OCI-LY3 (cell line): ENCODE results near the gene CACNA2D3.

Experiments used
- H2AFZ ChIP-seq: fragments of 200-600, 300-600 bp; shearing (Covaris generic); 2 replicates; pipeline ENCODE4 v1.6.0; 2014; ENCODE audit warnings: antibody characterized with exemption, low read depth, low read length
- H3K27ac ChIP-seq: fragments of 200-600, 300-600 bp; sonication (generic); 2 replicates; pipeline ENCODE4 v1.5.1; 2014; ENCODE audit warnings: mild to moderate bottlenecking, low read length, moderate library complexity, mixed read lengths
- H3K27me3 ChIP-seq: fragments of 200-600, 300-600 bp; sonication (generic); 2 replicates; pipeline ENCODE4 v1.6.1; 2014; ENCODE audit warnings: low read depth, low read length, mixed read lengths
- H3K36me3 ChIP-seq: fragments of 200-600, 300-600 bp; sonication (generic); replicated peaks from 2 replicates; pipeline ENCODE3; 2014; ENCODE audit warnings: low read depth, low read length, mixed read lengths
- H3K4me1 ChIP-seq: fragments of 300-600, 200-600 bp; sonication (generic); 2 replicates; pipeline ENCODE4 v1.6.1; 2014; ENCODE audit warnings: low read length, mixed read lengths
- H3K4me2 ChIP-seq: fragments of 200-600, 300-600 bp; sonication (generic); 2 replicates; pipeline ENCODE4 v1.6.1; 2014; ENCODE audit warnings: low read length, mixed read lengths
- H3K4me3 ChIP-seq: fragments of 300-600, 200-600 bp; sonication (generic); 2 replicates; pipeline ENCODE4 v1.5.1; 2014; ENCODE audit warnings: antibody characterized with exemption, mild to moderate bottlenecking, low read length, moderate library complexity
- H3K79me2 ChIP-seq: fragments of 300-600, 200-600 bp; shearing (Covaris generic); 2 replicates; pipeline ENCODE4 v1.6.1; 2014; ENCODE audit warnings: mild to moderate bottlenecking, low read length, mixed read lengths
- H3K9ac ChIP-seq: fragments of 300-600, 200-600 bp; shearing (Covaris generic); 2 replicates; pipeline ENCODE4 v1.6.0; 2014; ENCODE audit warnings: mild to moderate bottlenecking, low read length, moderate library complexity
- H3K9me3 ChIP-seq: fragments of 200-600, 300-600 bp; shearing (Covaris generic); 2 replicates; pipeline ENCODE4 v1.6.1; 2014; ENCODE audit warnings: low read length, mixed read lengths; ENCODE audit not compliant: insufficient read depth
- H4K20me1 ChIP-seq: fragments of 200-600, 300-600 bp; sonication (generic); 2 replicates; pipeline ENCODE4 v1.6.1; 2016; ENCODE audit warnings: low read length, mixed read lengths; ENCODE audit not compliant: insufficient read depth
- CTCF ChIP-seq: fragments of 200-600, 300-600 bp; sonication (generic); IDR thresholded peaks from 2 replicates; pipeline ENCODE4 v1.5.1; 2014; ENCODE audit warnings: antibody characterized with exemption, low read length, low read depth
- EZH2phosphoT487 ChIP-seq: fragments of 200-600 bp; shearing (Covaris generic); IDR thresholded peaks from 2 replicates; pipeline ENCODE4 v1.6.1; 2018; ENCODE audit warnings: antibody characterized with exemption, mixed run types, low read depth

The CACNA2D3 gene

GRCh38 chr3:54331341-54331740 is 209.0 kb downstream of the CACNA2D3 start:
- Histone ChIP-seq H4K20me1 (no peaks in the 10 kb centered on the region), H3K27me3 (peaks cover 17% of the 10 kb centered on the region), H3K4me1 (no peaks in the 10 kb centered on the region), H3K36me3 (no peaks in the 10 kb centered on the region), H3K4me2 (no peak overlapping the region), H3K79me2 (no peaks in the 10 kb centered on the region), H3K9me3 (no peaks in the 10 kb centered on the region), H3K9ac (no peak overlapping the region), H3K27ac (no peak overlapping the region), H2AFZ (no peak overlapping the region), H3K4me3 (no peak overlapping the region)
- no peak for TF ChIP-seq CTCF
- TF ChIP-seq EZH2phosphoT487 = no peak

- Histone ChIP-seq H3K4me3 (no peak overlapping the region), H2AFZ (no peak overlapping the region), H3K27me3 (peaks cover 16% of the 10 kb centered on the region), H3K27ac (no peak overlapping the region), H3K79me2 (no peaks in the 10 kb centered on the region), H3K9ac (no peak overlapping the region), H3K36me3 (no peaks in the 10 kb centered on the region), H3K9me3 (no peaks in the 10 kb centered on the region), H4K20me1 (no peaks in the 10 kb centered on the region), H3K4me1 (no peaks in the 10 kb centered on the region), H3K4me2 (no peak overlapping the region)
- TF ChIP-seq EZH2phosphoT487 = no peak
- TF ChIP-seq CTCF = no peak
These were observed 215.5 kb downstream of the CACNA2D3 start for GRCh38 chr3:54337846-54338245.

GRCh38 chr3:54339608-54340007 is 217.3 kb downstream of the CACNA2D3 start:
- Histone ChIP-seq H3K27me3 (peaks cover 16% of the 10 kb centered on the region), H3K27ac (no peak overlapping the region), H3K9me3 (no peaks in the 10 kb centered on the region), H4K20me1 (no peaks in the 10 kb centered on the region), H2AFZ (no peak overlapping the region), H3K4me3 (no peak overlapping the region), H3K9ac (no peak overlapping the region), H3K4me1 (no peaks in the 10 kb centered on the region), H3K4me2 (no peak overlapping the region), H3K79me2 (no peaks in the 10 kb centered on the region), H3K36me3 (no peaks in the 10 kb centered on the region)
- TF ChIP-seq EZH2phosphoT487 (no peak), CTCF (no peak)

- no peaks in the 10 kb centered on the region for H3K4me1 ChIP-seq
- H2AFZ ChIP-seq = no peak overlapping the region
- no peak overlapping the region for H3K27ac ChIP-seq
- H3K27me3 ChIP-seq = peaks cover 16% of the 10 kb centered on the region
- no peaks in the 10 kb centered on the region for H3K79me2 ChIP-seq
- no peaks in the 10 kb centered on the region for H4K20me1 ChIP-seq
- H3K36me3 ChIP-seq = no peaks in the 10 kb centered on the region
- H3K9me3 ChIP-seq = no peaks in the 10 kb centered on the region
- no peak overlapping the region for H3K4me2 ChIP-seq
- TF ChIP-seq EZH2phosphoT487 = no peak
- no peak for TF ChIP-seq CTCF
- H3K4me3 ChIP-seq = no peak overlapping the region
- H3K9ac ChIP-seq = no peak overlapping the region
These were observed 219.5 kb downstream of the CACNA2D3 start for GRCh38 chr3:54341811-54342210.
